GM12878 (cell line): Measurements from ENCODE around the gene TRIM26. TPM values are rescaled to one million over a fixed set of nuclear protein-coding genes. Genes with fewer than 3 reads are reported as not detected.

Experiments
- EGR1 ChIP-seq, 2 experiments: IDR thresholded peaks; 1 replicate in 1 of 2; 2 replicates in 1 of 2; pipeline ENCODE4 v1.6.1; 2011 to 2012; ENCODE audit warnings: low read depth in 2 of 2, low read length in 2 of 2, borderline replicate concordance in 1 of 2, mild to moderate bottlenecking in 1 of 2, moderate library complexity in 1 of 2
- GATAD2B ChIP-seq: fragments of 450-650 bp; conservative IDR thresholded peaks from 2 replicates; pipeline ENCODE4 v1.6.1; 2017; ENCODE audit warnings: low read depth, mild to moderate bottlenecking, moderate library complexity
- HDAC2 ChIP-seq: fragments of 200-600 bp; sonication (generic); IDR thresholded peaks from 2 replicates; pipeline ENCODE4 v1.6.1; 2017
- IRF4 ChIP-seq: IDR thresholded peaks from 2 replicates; pipeline ENCODE4 v1.6.1; 2011; ENCODE audit warnings: low read depth, low read length
- NFIC ChIP-seq: IDR thresholded peaks from 2 replicates; pipeline ENCODE4 v1.6.1; 2012; ENCODE audit warnings: low read depth, mild to moderate bottlenecking, inconsistent platforms, low read length, moderate library complexity
- POLR2A ChIP-seq: IDR thresholded peaks from 2 replicates; pipeline ENCODE4 v1.6.1; 2011; ENCODE audit warnings: low read depth, mild to moderate bottlenecking, low read length
- SRF ChIP-seq, 2 experiments: IDR thresholded peaks; 2 replicates each; pipeline ENCODE4 v1.6.1; 2011; ENCODE audit warnings: low read depth in 2 of 2, low read length in 2 of 2, mild to moderate bottlenecking in 1 of 2, moderate library complexity in 1 of 2
- STAT1 ChIP-seq: fragments of 450-650 bp; conservative IDR thresholded peaks from 2 replicates; pipeline ENCODE4 v1.6.1; 2014; ENCODE audit warnings: antibody characterized with exemption, mild to moderate bottlenecking
- TCF3 ChIP-seq: IDR thresholded peaks from 2 replicates; pipeline ENCODE4 v1.6.1; 2012; ENCODE audit warnings: low read depth, mild to moderate bottlenecking, low read length, borderline replicate concordance; ENCODE audit not compliant: insufficient read depth
- ZBED1 ChIP-seq: IDR thresholded peaks from 2 replicates; pipeline ENCODE4 v1.6.1; 2016; ENCODE audit warnings: borderline replicate concordance
- polyA plus RNA-seq, 11 experiments: library from polyadenylated mRNA; depleted of rRNA in 4 of 11; unstranded in 6 of 11; stranded (reverse) in 5 of 11; fragments of >200 nt; fragmentation: Nextera tagmentation in 4 of 11; fragmentation: Illumina TruSeq in 1 of 11; extraction: Ambion mirVana in 4 of 11; extraction: Trizol in 1 of 11; gene quantifications; 1 replicate in 1 of 11; 2 replicates in 10 of 11; pipeline versions ENCODE4 v1.2.1 to v1.2.3, GENCODE V29; 2011 to 2016; ENCODE audit warnings: inconsistent platforms in 2 of 11, missing spikeins in 2 of 11, low read depth in 1 of 11
- total RNA-seq, 4 experiments: library from RNA; depleted of rRNA in 3 of 4; stranded (reverse); fragments of >200 nt in 3 of 4; fragmentation: Illumina TruSeq in 1 of 4; extraction: Trizol in 1 of 4; gene quantifications; 2 replicates each; pipeline versions ENCODE4 v1.2.1 to v1.2.3, GENCODE V29; 2013 to 2021
- TF ChIP-seq, protein P1 (sequence below): fragments of 450-650 bp; IDR thresholded peaks from 2 replicates; pipeline ENCODE4 v1.6.1; 2018; ENCODE audit warnings: mild to moderate bottlenecking, low read depth, moderate library complexity; ENCODE audit not compliant: partially characterized antibody
- TF ChIP-seq, protein P2 (sequence below): IDR thresholded peaks from 2 replicates; pipeline ENCODE4 v1.6.1; 2012; ENCODE audit warnings: mild to moderate bottlenecking, low read depth, low read length
- TF ChIP-seq, protein P3 (sequence below): fragments of 450-650 bp; IDR thresholded peaks from 2 replicates; pipeline ENCODE4 v1.6.1; 2017; ENCODE audit warnings: mild to moderate bottlenecking, moderate library complexity
- TF ChIP-seq, protein P4 (sequence below): fragments of 450-650 bp; IDR thresholded peaks from 2 replicates; pipeline ENCODE4 v1.6.1; 2016; ENCODE audit warnings: mild to moderate bottlenecking, moderate library complexity, borderline replicate concordance

The TRIM26 gene
- total and polyA plus RNA-seq, 10 of the 15 experiments (the other 5 are each of a cell fraction or from before 2014, with no cell fraction given) = 13.1 to 79.6 (median 63.6) TPM

DNA sequence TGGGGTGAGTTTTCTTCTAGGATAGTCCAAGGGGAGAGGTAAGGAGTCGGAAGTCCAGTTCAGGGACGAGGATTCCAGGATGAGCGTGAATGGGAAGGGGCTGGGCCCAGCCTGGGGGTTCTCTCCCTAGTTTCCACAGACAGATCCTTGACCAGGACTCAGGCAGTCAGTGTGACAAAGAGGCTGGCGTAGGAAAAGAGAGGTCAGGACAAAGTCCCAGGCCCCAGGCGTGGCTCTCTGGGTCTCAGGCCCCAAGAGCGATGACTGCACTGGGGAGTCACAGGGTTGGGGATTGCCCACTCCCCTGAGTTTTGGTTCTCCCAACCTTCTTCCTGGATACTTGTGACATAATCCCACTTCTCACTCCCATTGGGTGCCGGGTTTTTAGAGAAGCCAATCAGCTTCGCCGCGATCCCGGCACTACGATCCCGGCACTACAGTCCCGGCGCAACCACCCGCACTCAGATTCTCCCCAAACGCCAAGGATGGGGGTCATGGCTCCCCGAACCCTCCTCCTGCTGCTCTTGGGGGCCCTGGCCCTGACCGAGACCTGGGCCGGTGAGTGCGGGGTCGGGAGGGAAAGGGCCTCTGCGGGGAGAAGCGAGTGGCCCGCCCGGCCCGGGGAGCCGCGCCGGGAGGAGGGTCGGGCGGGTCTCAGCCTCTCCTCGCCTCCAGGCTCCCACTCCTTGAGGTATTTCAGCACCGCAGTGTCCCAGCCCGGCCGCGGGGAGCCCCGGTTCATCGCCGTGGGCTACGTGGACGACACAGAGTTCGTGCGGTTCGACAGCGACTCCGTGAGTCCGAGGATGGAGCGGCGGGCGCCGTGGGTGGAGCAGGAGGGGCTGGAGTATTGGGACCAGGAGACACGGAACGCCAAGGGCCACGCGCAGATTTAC lies 46.2 kb upstream of the TRIM26 start (continued):
- TF ChIP-seq, protein P1, sequence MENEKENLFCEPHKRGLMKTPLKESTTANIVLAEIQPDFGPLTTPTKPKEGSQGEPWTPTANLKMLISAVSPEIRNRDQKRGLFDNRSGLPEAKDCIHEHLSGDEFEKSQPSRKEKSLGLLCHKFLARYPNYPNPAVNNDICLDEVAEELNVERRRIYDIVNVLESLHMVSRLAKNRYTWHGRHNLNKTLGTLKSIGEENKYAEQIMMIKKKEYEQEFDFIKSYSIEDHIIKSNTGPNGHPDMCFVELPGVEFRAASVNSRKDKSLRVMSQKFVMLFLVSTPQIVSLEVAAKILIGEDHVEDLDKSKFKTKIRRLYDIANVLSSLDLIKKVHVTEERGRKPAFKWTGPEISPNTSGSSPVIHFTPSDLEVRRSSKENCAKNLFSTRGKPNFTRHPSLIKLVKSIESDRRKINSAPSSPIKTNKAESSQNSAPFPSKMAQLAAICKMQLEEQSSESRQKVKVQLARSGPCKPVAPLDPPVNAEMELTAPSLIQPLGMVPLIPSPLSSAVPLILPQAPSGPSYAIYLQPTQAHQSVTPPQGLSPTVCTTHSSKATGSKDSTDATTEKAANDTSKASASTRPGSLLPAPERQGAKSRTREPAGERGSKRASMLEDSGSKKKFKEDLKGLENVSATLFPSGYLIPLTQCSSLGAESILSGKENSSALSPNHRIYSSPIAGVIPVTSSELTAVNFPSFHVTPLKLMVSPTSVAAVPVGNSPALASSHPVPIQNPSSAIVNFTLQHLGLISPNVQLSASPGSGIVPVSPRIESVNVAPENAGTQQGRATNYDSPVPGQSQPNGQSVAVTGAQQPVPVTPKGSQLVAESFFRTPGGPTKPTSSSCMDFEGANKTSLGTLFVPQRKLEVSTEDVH = no peak
- TF ChIP-seq HDAC2 (no peak), ZBED1 (no peak), STAT1 (no peak), SRF (IDR thresholded peaks at IDR 0.05; ENCODE audit: low read depth in 2 of 2, low read length in 2 of 2) (no peak), IRF4 (0 out of 2 replicates have a peak, but pooled peaks have one; percentile 32), NFIC (no peak), TCF3 (no peak), EGR1 (IDR thresholded peaks at IDR 0.05; ENCODE audit: borderline replicate concordance in 1 of 2, low read depth in 2 of 2, low read length in 2 of 2) (peak in 1 of 2 experiments; percentile 35; a peak in 1 of 3 replicates), GATAD2B (no peak; the same call in 1 of the 2 replicates), POLR2A (peak; percentile 75)
- TF ChIP-seq, protein P2, sequence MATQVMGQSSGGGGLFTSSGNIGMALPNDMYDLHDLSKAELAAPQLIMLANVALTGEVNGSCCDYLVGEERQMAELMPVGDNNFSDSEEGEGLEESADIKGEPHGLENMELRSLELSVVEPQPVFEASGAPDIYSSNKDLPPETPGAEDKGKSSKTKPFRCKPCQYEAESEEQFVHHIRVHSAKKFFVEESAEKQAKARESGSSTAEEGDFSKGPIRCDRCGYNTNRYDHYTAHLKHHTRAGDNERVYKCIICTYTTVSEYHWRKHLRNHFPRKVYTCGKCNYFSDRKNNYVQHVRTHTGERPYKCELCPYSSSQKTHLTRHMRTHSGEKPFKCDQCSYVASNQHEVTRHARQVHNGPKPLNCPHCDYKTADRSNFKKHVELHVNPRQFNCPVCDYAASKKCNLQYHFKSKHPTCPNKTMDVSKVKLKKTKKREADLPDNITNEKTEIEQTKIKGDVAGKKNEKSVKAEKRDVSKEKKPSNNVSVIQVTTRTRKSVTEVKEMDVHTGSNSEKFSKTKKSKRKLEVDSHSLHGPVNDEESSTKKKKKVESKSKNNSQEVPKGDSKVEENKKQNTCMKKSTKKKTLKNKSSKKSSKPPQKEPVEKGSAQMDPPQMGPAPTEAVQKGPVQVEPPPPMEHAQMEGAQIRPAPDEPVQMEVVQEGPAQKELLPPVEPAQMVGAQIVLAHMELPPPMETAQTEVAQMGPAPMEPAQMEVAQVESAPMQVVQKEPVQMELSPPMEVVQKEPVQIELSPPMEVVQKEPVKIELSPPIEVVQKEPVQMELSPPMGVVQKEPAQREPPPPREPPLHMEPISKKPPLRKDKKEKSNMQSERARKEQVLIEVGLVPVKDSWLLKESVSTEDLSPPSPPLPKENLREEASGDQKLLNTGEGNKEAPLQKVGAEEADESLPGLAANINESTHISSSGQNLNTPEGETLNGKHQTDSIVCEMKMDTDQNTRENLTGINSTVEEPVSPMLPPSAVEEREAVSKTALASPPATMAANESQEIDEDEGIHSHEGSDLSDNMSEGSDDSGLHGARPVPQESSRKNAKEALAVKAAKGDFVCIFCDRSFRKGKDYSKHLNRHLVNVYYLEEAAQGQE = no peak
- TF ChIP-seq, protein P3, sequence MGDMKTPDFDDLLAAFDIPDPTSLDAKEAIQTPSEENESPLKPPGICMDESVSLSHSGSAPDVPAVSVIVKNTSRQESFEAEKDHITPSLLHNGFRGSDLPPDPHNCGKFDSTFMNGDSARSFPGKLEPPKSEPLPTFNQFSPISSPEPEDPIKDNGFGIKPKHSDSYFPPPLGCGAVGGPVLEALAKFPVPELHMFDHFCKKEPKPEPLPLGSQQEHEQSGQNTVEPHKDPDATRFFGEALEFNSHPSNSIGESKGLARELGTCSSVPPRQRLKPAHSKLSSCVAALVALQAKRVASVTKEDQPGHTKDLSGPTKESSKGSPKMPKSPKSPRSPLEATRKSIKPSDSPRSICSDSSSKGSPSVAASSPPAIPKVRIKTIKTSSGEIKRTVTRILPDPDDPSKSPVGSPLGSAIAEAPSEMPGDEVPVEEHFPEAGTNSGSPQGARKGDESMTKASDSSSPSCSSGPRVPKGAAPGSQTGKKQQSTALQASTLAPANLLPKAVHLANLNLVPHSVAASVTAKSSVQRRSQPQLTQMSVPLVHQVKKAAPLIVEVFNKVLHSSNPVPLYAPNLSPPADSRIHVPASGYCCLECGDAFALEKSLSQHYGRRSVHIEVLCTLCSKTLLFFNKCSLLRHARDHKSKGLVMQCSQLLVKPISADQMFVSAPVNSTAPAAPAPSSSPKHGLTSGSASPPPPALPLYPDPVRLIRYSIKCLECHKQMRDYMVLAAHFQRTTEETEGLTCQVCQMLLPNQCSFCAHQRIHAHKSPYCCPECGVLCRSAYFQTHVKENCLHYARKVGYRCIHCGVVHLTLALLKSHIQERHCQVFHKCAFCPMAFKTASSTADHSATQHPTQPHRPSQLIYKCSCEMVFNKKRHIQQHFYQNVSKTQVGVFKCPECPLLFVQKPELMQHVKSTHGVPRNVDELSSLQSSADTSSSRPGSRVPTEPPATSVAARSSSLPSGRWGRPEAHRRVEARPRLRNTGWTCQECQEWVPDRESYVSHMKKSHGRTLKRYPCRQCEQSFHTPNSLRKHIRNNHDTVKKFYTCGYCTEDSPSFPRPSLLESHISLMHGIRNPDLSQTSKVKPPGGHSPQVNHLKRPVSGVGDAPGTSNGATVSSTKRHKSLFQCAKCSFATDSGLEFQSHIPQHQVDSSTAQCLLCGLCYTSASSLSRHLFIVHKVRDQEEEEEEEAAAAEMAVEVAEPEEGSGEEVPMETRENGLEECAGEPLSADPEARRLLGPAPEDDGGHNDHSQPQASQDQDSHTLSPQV = no peak
- TF ChIP-seq, protein P4, sequence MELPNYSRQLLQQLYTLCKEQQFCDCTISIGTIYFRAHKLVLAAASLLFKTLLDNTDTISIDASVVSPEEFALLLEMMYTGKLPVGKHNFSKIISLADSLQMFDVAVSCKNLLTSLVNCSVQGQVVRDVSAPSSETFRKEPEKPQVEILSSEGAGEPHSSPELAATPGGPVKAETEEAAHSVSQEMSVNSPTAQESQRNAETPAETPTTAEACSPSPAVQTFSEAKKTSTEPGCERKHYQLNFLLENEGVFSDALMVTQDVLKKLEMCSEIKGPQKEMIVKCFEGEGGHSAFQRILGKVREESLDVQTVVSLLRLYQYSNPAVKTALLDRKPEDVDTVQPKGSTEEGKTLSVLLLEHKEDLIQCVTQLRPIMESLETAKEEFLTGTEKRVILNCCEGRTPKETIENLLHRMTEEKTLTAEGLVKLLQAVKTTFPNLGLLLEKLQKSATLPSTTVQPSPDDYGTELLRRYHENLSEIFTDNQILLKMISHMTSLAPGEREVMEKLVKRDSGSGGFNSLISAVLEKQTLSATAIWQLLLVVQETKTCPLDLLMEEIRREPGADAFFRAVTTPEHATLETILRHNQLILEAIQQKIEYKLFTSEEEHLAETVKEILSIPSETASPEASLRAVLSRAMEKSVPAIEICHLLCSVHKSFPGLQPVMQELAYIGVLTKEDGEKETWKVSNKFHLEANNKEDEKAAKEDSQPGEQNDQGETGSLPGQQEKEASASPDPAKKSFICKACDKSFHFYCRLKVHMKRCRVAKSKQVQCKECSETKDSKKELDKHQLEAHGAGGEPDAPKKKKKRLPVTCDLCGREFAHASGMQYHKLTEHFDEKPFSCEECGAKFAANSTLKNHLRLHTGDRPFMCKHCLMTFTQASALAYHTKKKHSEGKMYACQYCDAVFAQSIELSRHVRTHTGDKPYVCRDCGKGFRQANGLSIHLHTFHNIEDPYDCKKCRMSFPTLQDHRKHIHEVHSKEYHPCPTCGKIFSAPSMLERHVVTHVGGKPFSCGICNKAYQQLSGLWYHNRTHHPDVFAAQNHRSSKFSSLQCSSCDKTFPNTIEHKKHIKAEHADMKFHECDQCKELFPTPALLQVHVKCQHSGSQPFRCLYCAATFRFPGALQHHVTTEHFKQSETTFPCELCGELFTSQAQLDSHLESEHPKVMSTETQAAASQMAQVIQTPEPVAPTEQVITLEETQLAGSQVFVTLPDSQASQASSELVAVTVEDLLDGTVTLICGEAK = no peak
